Activated T-cell treated with anti-CD3 and anti-CD28 coated beads for 1 hour (primary cell): ENCODE data around the gene SCOC.

ENCODE experiments used
- DNase-seq: peaks from one replicate; pipeline ENCODE4 v3.0.0-alpha.2; 2020; ENCODE audit warnings: low read depth

The SCOC gene

GRCh38 chr4:140373328-140374129, at the start of gene SCOC:
SCOC (plus strand) TSS chr4:140373646; CDS start chr4:140379171, 5,525 bp downstream.
- peak; percentile 92 for DNase-seq

GRCh38 chr4:140326395-140326993, 47.0 kb upstream of the SCOC start:
- no peak for DNase-seq

- no peak for DNase-seq
Observed at GRCh38 chr4:140330311-140330900, 43.0 kb upstream of the SCOC start.

- DNase-seq: no peak
Observed at GRCh38 chr4:140331245-140331644, 42.2 kb upstream of the SCOC start.

- no peak for DNase-seq
Observed at GRCh38 chr4:140331876-140332275, 41.6 kb upstream of the SCOC start.

- DNase-seq: no peak
Observed at GRCh38 chr4:140332734-140333133, 40.7 kb upstream of the SCOC start.

GRCh38 chr4:140333523-140333922, 39.9 kb upstream of the SCOC start:
- no peak for DNase-seq

GRCh38 chr4:140335076-140335475, 38.4 kb upstream of the SCOC start:
- DNase-seq: no peak

GRCh38 chr4:140336730-140337129, 36.7 kb upstream of the SCOC start:
- no peak for DNase-seq

- DNase-seq: no peak
Observed at GRCh38 chr4:140342620-140343019, 30.8 kb upstream of the SCOC start.

- DNase-seq: no peak
Observed at GRCh38 chr4:140343303-140343702, 30.1 kb upstream of the SCOC start.

- no peak for DNase-seq
Observed at GRCh38 chr4:140344101-140344500, 29.3 kb upstream of the SCOC start.

GRCh38 chr4:140344621-140345020, 28.8 kb upstream of the SCOC start:
- no peak for DNase-seq

GRCh38 chr4:140346136-140346535, 27.3 kb upstream of the SCOC start:
- DNase-seq: no peak

- DNase-seq: no peak
Observed at GRCh38 chr4:140349816-140350215, 23.6 kb upstream of the SCOC start.

GRCh38 chr4:140351093-140352075, 22.1 kb upstream of the SCOC start:
- DNase-seq: no peak

- no peak for DNase-seq
Observed at GRCh38 chr4:140353786-140354185, 19.7 kb upstream of the SCOC start.

- DNase-seq: no peak
Observed at GRCh38 chr4:140355288-140355687, 18.2 kb upstream of the SCOC start.

- no peak for DNase-seq
Observed at GRCh38 chr4:140357868-140358267, 15.6 kb upstream of the SCOC start.

GRCh38 chr4:140358281-140358680, 15.2 kb upstream of the SCOC start:
- DNase-seq: no peak

- peak; percentile 74 for DNase-seq
Observed at GRCh38 chr4:140359562-140360427, 13.7 kb upstream of the SCOC start.
